Mononuclear cell (primary cell): ENCODE measurements around the gene FRYL. TPM values are rescaled to one million over a fixed set of nuclear protein-coding genes. Genes with fewer than 3 reads are reported as not detected.

Experiments used
- H3K27me3 ChIP-seq: 2 replicates; pipeline ENCODE4 v1.6.0; 2011; ENCODE audit warnings: low read length, control low read depth; ENCODE audit not compliant: insufficient read depth
- H3K4me1 ChIP-seq: 2 replicates; pipeline ENCODE4 v1.5.1; 2011; ENCODE audit warnings: mild to moderate bottlenecking, low read length, control low read depth; ENCODE audit not compliant: insufficient read depth
- H3K4me3 ChIP-seq: 2 replicates; pipeline ENCODE4 v1.5.1; 2011; ENCODE audit warnings: mild to moderate bottlenecking, low read length, moderate library complexity
- H3K9me3 ChIP-seq: 2 replicates; pipeline ENCODE4 v1.5.1; 2011; ENCODE audit warnings: low read depth, mild to moderate bottlenecking, control low read depth, low read length
- total RNA-seq: library from RNA; depleted of rRNA; stranded (reverse); fragments of >200 nt; gene quantifications from one replicate; pipeline ENCODE4 v1.2.3, GENCODE V29; 2012

Gene FRYL
- total RNA-seq, 1 donor, result 97.3 TPM

DNA sequence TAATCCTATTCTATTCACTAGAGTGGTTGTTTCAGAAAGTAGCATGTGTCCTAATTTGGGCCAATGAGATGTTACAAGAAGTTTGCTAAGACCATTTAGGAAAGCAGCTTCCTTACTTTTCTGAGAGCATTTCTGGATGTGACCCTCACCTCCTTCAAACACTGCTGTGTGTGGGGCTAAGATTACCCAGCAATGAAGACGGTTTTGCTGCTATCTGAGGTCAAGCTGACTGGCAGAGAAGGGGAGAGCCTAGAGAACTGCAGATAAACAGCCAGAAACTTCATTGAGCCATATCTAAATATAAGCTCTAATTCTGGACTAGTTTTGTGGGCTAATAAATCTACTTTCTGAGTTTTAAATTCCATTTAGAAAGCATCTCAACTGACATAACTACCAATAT is 253.7 kb downstream of the FRYL start:
- Histone ChIP-seq H3K27me3 (no peaks in the 10 kb centered on the region), H3K4me3 (no peak overlapping the region), H3K9me3 (no peaks in the 10 kb centered on the region), H3K4me1 (no peaks in the 10 kb centered on the region)

DNA sequence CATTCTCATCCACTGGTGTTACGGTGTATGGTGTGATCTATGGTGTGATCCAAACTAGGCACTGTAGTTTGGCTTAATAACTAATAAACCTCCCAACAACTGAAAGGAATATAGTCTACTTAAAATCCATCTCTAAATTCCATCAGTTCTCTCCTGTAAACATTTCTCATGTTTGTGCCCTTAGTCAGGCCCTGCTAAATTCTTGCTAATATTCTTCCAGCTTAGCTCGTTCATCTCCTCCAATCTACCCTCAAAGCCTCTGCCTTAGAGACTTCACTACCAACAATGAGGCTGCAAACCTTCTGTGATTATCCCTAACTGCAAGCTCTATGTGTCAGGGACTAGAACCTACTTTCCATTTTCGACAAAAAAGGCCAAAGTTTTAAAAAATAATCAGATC is 261.9 kb downstream of the FRYL start:
- Histone ChIP-seq H3K9me3 (no peaks in the 10 kb centered on the region), H3K4me3 (no peak overlapping the region), H3K4me1 (no peaks in the 10 kb centered on the region), H3K27me3 (no peaks in the 10 kb centered on the region)

DNA sequence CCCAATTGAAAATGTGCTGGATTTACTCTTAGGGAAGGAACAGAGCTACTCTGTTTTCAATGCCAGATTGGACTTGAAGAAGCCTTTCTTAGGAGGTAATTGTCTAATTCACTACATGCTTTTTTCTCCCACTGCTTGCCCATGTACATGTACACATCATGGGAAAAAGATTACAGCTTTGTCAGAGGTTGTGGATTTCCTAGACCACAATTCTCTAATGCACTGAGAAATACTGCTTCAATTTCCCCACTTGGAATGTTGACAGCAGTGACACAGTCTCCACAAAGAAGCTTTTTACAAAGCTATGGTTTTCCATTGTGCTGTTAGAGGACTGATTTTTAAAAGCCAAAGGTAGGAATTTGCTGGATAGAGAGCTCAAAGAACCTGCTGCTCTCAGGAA is 270.5 kb downstream of the FRYL start:
- no peaks in the 10 kb centered on the region for H3K27me3 ChIP-seq
- no peaks in the 10 kb centered on the region for H3K9me3 ChIP-seq
- no peaks in the 10 kb centered on the region for H3K4me1 ChIP-seq
- no peak overlapping the region for H3K4me3 ChIP-seq

DNA sequence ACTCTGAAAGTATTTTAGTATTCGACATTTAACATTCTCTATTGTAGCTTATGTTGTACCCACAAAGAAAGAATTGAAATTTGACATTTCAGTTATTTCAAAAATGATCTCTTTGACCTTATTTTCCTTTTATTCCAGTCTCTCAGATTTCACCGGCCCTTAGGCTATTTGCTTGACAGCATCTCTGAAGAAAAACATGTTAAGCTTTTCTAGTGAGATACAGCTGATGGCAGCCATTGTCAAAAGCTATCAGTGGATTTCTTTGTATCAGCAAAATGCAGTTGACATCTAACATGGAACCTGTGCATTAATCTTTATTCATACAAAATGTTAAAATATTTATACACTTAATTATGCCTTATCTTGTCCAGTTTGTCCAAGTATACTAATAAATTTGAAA is 273.4 kb downstream of the FRYL start:
- Histone ChIP-seq H3K4me1 (no peaks in the 10 kb centered on the region), H3K4me3 (no peak overlapping the region), H3K27me3 (no peaks in the 10 kb centered on the region), H3K9me3 (no peaks in the 10 kb centered on the region)

DNA sequence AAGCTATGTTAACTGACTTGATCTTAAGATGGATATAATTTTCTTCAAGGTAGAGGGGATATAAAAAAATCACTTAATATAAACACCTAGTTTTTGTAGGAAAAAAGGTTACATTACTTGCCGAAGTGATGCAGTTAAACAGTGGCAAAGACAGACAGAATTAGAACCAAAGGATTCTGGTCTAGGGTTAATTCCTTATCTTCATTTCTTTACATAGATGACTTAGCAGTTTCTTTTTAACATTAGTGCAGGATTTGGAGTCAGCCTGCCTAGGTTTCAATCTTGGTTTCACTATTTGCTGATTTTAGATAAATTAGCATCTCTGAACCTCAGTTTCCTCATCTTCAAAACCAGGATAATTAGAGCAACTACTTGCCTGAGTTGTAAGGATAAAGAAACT is 275.7 kb downstream of the FRYL start:
- H3K4me1 ChIP-seq, result no peaks in the 10 kb centered on the region
- H3K9me3 ChIP-seq, result no peaks in the 10 kb centered on the region
- H3K4me3 ChIP-seq, result no peak overlapping the region
- H3K27me3 ChIP-seq, result no peaks in the 10 kb centered on the region

DNA sequence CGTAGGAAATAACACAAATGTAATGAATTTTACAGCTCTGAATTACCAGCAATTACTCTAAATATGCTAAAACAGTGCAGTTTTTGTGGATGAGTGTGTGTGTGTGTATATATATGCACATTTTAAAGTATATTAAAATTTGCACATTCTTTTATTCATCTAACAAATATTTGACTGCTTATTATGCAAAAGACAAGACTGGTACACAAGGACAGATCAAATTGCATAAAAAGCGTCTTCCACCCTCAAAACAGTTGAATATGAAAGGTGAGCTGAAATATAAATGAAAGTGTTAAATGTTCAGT is 276.1 kb downstream of the FRYL start:
- no peaks in the 10 kb centered on the region for H3K9me3 ChIP-seq
- no peak overlapping the region for H3K4me3 ChIP-seq
- H3K4me1 ChIP-seq, result no peaks in the 10 kb centered on the region
- no peaks in the 10 kb centered on the region for H3K27me3 ChIP-seq

DNA sequence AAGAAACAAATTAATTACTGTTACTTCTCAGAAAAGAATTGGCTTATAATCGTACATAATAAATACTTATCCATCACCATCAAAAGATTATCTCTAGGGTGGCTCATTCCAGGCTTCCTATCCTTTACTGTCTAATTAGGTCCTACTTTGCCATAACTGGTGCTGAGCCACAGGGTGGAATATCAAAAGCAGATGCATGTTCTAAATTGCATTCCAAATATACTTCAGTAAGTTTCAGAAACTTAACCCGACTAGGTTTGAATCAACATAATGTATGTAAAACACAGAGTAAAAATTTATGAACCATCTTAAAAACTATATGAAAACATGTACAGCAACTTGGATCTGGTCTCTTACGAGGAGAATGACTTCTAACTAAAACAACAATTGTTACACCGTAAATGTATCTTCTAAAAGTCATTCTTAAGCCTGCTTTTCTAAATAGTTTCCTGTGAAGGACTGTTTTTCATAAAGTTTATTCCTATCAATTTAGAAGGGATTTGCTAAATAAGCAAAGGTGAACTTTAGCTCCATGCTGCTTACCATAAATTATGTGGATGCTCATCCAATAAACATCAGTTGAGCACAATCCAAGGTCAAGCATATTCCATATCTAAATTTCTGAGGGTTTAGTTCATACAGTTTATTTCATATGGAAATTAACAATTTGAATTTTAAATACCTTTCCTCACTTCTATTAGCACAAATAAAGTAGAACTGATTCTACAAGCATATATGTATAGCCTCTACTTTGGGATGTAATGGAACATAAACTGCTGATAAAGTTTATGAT is 276.6 kb downstream of the FRYL start:
- Histone ChIP-seq H3K4me1 (no peaks in the 10 kb centered on the region), H3K27me3 (no peaks in the 10 kb centered on the region), H3K9me3 (no peaks in the 10 kb centered on the region), H3K4me3 (no peak overlapping the region)

DNA sequence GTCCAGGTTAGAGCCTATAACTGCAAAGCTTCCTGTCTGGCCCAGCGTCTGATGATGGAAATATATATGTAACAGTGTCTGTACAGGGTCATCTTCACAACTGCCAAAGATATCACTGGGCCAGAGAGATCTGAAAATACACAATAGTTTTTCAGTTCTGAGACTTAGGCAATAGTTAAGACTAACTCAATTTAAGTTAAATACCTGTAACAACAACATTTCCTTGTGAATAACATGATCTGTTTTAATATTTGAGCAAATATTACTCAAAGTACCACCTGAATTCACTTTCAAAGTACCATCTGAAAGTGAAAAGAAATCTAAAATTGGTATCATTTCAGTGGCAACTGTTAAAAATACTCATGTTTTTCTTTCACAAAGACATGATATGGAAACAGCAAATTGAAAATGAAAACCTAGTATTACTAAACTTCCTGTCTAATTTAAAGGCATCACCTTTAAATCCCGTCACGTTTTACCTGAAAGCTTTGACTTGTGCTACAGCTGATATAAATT is 280.5 kb downstream of the FRYL start:
- H3K27me3 ChIP-seq, result no peaks in the 10 kb centered on the region
- no peaks in the 10 kb centered on the region for H3K4me1 ChIP-seq
- no peaks in the 10 kb centered on the region for H3K9me3 ChIP-seq
- no peak overlapping the region for H3K4me3 ChIP-seq

DNA sequence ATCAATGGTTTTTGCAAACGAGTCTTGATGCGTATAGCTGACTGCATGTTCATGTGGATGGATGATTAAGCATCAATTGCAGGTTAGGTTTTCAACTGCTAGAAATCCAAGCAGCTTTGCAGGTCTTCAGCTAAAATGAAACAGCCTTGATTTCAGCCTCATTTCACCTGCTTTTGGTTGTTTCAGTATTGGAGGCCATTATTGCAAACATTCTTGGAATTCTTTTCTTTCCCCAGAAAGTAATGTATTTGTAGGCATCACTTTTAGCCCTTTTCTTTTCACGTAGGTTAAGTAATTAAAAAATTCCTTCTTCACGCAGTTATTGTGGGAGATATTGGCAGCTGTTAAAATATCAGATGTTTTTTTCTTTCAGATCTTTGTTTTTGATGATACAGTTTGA is 281.2 kb downstream of the FRYL start:
- Histone ChIP-seq H3K27me3 (no peaks in the 10 kb centered on the region), H3K4me3 (no peak overlapping the region), H3K4me1 (no peaks in the 10 kb centered on the region), H3K9me3 (no peaks in the 10 kb centered on the region)

DNA sequence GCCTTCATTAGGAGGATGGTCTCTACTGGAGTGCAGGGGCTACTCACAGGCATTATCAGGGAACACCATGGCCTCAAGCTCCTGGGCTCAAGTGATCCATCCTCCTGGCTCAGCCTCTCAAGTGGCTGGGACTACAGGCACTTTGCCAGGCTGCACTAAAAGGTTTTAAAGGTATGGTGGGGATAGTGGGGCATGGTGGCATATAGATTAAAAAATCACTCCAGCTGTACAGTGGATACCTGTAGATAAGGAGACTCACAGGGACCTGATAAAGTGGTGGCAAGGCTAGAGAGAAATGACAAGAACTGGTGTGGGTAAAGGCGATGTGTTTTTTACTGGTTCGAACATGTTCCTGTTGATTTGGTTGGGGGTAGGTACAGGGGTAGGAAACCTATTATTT is 284.1 kb downstream of the FRYL start:
- H3K9me3 ChIP-seq, result no peaks in the 10 kb centered on the region
- no peak overlapping the region for H3K4me3 ChIP-seq
- peaks cover 3% of the 10 kb centered on the region for H3K4me1 ChIP-seq
- H3K27me3 ChIP-seq, result peaks cover 14% of the 10 kb centered on the region

DNA sequence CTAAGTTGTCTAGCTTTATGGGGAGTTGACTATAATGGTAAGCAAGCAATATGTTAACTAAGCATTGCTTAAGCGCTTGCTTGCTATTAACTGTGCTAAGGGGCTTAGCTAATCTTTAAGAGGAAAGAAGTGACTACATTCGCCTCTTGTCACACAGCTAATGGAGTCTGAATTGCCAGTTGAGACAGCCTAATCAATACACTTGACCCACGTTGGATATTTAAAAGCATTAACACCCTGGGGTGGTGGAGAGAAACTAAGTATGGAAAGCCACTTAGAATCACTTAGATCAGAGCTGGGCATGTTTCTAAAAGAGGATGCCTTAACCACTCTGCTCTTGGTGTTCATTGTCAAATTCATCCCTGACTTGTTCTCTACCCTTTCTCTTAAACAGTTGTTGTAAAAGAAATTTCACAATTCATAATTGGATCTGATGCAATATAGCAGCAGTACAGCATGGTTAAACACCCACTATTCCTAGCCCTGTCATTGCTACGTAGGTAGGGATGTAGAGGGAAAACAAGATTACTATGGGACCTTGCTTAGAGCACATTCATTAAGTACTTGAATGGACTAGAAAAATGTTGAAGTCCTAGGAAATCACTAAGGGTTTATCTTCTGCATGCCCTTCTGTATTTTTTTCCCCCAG is 286.5 kb downstream of the FRYL start:
- Histone ChIP-seq H3K27me3 (peaks cover 36% of the 10 kb centered on the region), H3K4me3 (no peak overlapping the region), H3K4me1 (peaks cover 16% of the 10 kb centered on the region), H3K9me3 (no peaks in the 10 kb centered on the region)

DNA sequence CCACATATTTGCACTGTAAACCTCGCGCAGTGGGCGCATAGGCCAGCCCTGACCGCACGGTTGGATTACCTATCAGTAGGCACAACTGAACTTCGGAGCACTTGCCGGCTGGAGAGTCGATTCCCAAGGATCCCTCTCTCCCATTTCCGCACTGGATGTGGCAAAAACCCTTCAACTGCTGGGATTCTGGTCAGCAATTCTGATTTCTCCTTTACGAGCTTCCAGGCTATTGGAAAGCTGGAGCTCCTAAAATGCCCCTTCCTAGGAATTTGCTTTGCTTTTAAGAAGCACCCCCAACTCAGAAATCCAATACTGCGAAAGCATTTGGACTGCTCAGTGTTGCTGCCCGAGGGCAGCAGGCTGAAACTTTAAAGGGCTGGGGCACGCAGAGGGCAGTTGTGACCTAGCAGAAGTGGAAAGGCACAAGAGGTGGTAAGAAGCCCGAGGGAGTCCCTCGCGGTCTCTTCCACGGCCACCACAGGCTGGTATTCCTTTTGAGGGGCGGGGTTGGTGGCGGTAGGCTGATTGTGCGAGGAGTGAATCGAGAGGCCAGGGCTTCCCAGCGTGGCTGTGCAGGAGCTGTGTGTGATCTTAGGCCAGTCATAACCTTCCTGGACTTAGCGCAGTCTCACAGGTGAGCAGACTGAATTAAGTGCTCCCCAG is 288.4 kb downstream of the FRYL start:
- Histone ChIP-seq H3K27me3 (peaks cover 55% of the 10 kb centered on the region), H3K4me1 (peaks cover 16% of the 10 kb centered on the region), H3K4me3 (no peak overlapping the region), H3K9me3 (no peaks in the 10 kb centered on the region)

DNA sequence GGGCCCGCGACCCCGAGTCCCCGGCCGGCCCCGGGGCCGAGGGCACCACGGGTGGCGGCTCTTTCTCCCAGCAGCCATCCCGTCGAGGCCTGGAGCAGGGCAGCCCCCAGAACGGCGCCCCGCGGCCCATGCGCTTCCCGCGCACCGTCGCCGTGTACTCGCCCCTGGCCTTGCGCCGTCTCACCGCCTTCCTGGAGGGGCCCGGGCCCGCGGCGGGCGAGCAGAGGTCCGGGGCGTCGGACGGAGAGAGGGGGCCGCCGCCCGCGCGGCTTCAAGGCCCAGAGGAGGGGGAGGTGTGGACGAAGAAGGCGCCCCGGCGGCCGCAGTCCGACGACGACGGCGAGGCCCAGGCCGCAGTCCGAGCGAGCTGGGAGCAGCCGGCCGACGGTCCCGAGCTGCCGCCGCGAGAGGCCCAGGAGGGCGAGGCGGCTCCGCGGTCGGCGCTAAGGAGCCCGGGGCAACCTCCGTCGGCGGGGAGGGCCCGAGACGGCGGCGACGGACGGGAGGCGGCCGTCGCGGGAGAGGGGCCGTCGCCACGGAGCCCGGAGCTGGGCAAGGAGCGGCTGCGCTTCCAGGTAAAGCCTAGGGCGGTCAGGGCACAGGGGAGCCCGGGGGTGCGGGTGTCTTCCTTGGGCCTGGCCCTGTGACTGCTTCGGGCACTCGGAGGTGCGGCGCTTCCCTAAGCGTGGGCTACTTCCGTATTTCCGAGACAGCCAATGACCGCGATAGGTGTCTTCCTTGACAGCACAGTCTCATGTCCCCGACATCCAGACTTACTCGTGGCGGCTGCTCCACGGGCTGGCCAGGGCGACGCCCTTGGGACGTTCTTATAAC is 289.2 kb downstream of the FRYL start:
- H3K27me3 ChIP-seq, result peaks cover 62% of the 10 kb centered on the region
- H3K4me1 ChIP-seq, result peaks cover 16% of the 10 kb centered on the region
- no peak overlapping the region for H3K4me3 ChIP-seq
- H3K9me3 ChIP-seq, result no peaks in the 10 kb centered on the region

DNA sequence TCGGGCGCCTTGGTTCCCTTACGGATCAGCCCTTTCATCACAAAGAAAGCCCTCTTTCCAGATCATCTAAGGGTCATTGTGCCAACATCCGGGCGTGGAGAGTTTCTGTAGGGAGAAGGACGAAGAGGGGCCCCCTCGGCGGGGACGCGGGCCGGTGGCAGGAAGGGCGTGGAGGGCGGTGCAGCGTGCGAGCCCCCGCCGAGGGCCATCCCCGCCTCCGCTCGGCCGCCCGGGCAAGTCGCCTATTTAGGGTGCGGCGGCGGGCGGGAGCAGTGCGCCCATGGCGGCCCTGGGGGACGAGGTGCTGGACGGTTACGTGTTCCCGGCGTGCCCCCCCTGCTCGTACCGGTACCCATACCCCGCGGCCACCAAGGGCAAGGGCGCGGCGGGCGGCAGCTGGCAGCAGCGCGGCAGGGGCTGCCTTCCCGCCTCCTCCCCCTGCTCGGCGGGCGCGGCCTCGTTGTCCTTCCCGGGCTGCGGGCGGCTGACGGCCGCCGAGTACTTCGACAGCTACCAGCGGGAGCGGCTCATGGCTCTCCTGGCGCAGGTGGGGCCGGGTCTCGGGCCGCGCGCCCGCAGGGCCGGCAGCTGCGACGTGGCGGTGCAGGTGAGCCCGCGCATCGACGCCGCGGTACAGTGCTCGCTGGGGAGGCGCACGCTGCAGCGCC is 289.9 kb downstream of the FRYL start, which contains the start of gene ZAR1:
TSS of gene ZAR1 (plus strand) at position 241 of the 668 bp plus-strand sequence. CDS start at position 281, 40 bp downstream.
- Histone ChIP-seq H3K4me3 (no peak within 1 kb of the TSS), H3K27me3 (peaks cover 69% of the 10 kb centered on the region), H3K9me3 (no peaks in the 10 kb centered on the region), H3K4me1 (peaks cover 16% of the 10 kb centered on the region)
